ENCODE measurements around the gene PTGS1. TPM values are rescaled to one million over a fixed set of nuclear protein-coding genes. Genes with fewer than 3 reads are reported as not detected.

Gene PTGS1
- total and polyA plus RNA-seq, 2 of the 13 experiments (the other 11 are each of a cell fraction or from before 2014, with no cell fraction given): 0.07 to 0.08 TPM

DNA sequence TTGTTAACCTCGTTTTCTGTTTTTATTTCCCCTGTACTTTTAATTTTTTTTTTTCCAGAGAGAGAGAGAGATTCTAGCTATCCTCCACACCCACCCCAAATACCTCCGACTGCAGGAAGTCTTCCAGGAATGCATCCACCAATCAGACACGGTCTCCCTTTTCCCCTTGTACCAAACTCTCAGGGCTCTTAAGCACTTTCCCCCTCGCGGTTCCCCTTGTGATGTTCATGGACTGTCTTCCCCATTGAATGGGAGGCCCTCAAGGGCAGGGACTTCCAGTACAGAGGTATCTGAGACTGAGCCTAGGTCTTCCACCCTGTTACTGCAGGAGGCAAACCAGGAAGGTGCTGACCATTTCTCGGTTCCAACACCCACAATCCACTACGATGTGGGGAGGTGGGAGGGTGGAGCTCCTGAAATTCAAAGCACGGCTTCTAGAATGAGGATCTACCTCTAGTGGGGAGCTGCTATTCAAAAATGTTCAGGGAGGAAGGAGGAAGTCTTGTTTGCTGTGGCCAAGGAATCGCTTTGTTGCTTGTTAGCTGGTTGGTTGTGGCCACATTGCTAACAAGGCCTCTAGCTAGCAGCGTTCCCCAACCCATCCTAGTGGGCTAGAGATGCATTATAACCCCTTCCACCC lies 37.5 kb upstream of the PTGS1 start (continued):
- no peak for TF ChIP-seq TBL1XR1 (IDR thresholded peaks at IDR 0.05; ENCODE audit: borderline replicate concordance, low read length, partially characterized antibody)

GRCh38 chr9:122334916-122335315 lies 35.9 kb upstream of the PTGS1 start:
- WGBS (ENCODE audit: low lambda C conversion rate): 51% methylated on average over 4 of the region's 4 CpGs
- no TSS peak for BruUV-seq (replicated peaks)
- no peaks in the 10 kb centered on the region for H3K79me2 ChIP-seq (ENCODE audit: insufficient read depth, low read length)
- no peaks in the 10 kb centered on the region for H3K4me1 ChIP-seq (ENCODE audit: insufficient read depth, low read length)
- in situ Hi-C loops (cut with HindIII; ENCODE audit: extremely low pct_ligation_motif_present, low pct_unique_long_range_greater_than_20kb): no loop called here
- ChIA-PET CTCF (ENCODE audit: low intra/inter-chr PET ratio, low total read pairs) (no interaction called here), POLR2A (no interaction called here)
- H3K36me3 ChIP-seq (replicated peaks in 1 of 2; ENCODE audit: control insufficient read depth in 1 of 2, insufficient read depth in 2 of 2, low read length in 2 of 2): no peaks in the 10 kb centered on the region
- no peak overlapping the region for H3K9ac ChIP-seq (ENCODE audit: insufficient read depth, low read depth, low read length)
- DNase-seq (ENCODE audit: low spot score): no peak
- no peak overlapping the region for H3K4me2 ChIP-seq (ENCODE audit: low read depth, low read length)
- no peak overlapping the region for H3K4me3 ChIP-seq (replicated peaks in 1 of 3; ENCODE audit: insufficient read depth in 1 of 3, low read depth in 2 of 3, low read length in 3 of 3)
- no peaks in the 10 kb centered on the region for H3K9me3 ChIP-seq (ENCODE audit: low read length)
- no peak for ATAC-seq
- H4K20me1 ChIP-seq (ENCODE audit: insufficient read depth, low read length): no peaks in the 10 kb centered on the region
- no peak overlapping the region for H2AFZ ChIP-seq (ENCODE audit: low read length)
- intact Hi-C loops (cut with micrococcal nuclease; ENCODE audit: unreplicated experiment): no loop called here
- FAIRE-seq: no peak
- peaks cover 4 to 26% of the 10 kb centered on the region in 2 experiments; a peak in 4 of 5 replicates for H3K27me3 ChIP-seq (ENCODE audit: control insufficient read depth in 1 of 2, insufficient read depth in 2 of 2, low read length in 2 of 2)
- H3K27ac ChIP-seq (ENCODE audit: extremely low read length, insufficient read depth, low read length): no peak overlapping the region
- TF ChIP-seq TFDP2 (CRISPR knock-in tag; IDR thresholded peaks at IDR 0.05) (no peak), ZKSCAN1 (IDR thresholded peaks at IDR 0.05; ENCODE audit: low read length) (no peak), ZNF546 (CRISPR knock-in tag; conservative IDR thresholded peaks at IDR 0.05) (no peak), ZNF331 (CRISPR knock-in tag; IDR thresholded peaks at IDR 0.05) (no peak), ZNF678 (CRISPR knock-in tag; IDR thresholded peaks at IDR 0.05) (no peak), PPARG (CRISPR knock-in tag; conservative IDR thresholded peaks at IDR 0.05) (no peak), SALL2 (CRISPR knock-in tag; IDR thresholded peaks at IDR 0.05) (no peak), FOXP4 (CRISPR knock-in tag; IDR thresholded peaks at IDR 0.05) (no peak), ZNF569 (CRISPR knock-in tag; IDR thresholded peaks at IDR 0.05; ENCODE audit: borderline replicate concordance) (no peak), ZNF432 (CRISPR knock-in tag; IDR thresholded peaks at IDR 0.05; ENCODE audit: borderline replicate concordance) (no peak), ZNF17 (CRISPR knock-in tag; IDR thresholded peaks at IDR 0.05) (no peak)
- TF ChIP-seq, protein P1, sequence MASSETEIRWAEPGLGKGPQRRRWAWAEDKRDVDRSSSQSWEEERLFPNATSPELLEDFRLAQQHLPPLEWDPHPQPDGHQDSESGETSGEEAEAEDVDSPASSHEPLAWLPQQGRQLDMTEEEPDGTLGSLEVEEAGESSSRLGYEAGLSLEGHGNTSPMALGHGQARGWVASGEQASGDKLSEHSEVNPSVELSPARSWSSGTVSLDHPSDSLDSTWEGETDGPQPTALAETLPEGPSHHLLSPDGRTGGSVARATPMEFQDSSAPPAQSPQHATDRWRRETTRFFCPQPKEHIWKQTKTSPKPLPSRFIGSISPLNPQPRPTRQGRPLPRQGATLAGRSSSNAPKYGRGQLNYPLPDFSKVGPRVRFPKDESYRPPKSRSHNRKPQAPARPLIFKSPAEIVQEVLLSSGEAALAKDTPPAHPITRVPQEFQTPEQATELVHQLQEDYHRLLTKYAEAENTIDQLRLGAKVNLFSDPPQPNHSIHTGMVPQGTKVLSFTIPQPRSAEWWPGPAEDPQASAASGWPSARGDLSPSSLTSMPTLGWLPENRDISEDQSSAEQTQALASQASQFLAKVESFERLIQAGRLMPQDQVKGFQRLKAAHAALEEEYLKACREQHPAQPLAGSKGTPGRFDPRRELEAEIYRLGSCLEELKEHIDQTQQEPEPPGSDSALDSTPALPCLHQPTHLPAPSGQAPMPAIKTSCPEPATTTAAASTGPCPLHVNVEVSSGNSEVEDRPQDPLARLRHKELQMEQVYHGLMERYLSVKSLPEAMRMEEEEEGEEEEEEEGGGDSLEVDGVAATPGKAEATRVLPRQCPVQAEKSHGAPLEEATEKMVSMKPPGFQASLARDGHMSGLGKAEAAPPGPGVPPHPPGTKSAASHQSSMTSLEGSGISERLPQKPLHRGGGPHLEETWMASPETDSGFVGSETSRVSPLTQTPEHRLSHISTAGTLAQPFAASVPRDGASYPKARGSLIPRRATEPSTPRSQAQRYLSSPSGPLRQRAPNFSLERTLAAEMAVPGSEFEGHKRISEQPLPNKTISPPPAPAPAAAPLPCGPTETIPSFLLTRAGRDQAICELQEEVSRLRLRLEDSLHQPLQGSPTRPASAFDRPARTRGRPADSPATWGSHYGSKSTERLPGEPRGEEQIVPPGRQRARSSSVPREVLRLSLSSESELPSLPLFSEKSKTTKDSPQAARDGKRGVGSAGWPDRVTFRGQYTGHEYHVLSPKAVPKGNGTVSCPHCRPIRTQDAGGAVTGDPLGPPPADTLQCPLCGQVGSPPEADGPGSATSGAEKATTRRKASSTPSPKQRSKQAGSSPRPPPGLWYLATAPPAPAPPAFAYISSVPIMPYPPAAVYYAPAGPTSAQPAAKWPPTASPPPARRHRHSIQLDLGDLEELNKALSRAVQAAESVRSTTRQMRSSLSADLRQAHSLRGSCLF (CRISPR knock-in tag; IDR thresholded peaks at IDR 0.05; ENCODE audit: borderline replicate concordance): no peak
- TF ChIP-seq, protein P2, sequence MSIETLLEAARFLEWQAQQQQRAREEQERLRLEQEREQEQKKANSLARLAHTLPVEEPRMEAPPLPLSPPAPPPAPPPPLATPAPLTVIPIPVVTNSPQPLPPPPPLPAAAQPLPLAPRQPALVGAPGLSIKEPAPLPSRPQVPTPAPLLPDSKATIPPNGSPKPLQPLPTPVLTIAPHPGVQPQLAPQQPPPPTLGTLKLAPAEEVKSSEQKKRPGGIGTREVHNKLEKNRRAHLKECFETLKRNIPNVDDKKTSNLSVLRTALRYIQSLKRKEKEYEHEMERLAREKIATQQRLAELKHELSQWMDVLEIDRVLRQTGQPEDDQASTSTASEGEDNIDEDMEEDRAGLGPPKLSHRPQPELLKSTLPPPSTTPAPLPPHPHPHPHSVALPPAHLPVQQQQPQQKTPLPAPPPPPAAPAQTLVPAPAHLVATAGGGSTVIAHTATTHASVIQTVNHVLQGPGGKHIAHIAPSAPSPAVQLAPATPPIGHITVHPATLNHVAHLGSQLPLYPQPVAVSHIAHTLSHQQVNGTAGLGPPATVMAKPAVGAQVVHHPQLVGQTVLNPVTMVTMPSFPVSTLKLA (IDR thresholded peaks at IDR 0.05): no peak

Data from HepG2 (cell line).